ENCODE results near the gene ATAD3C.
"Not testable (repeated sequence)": the region's sequence is repeated elsewhere in the genome, so short reads cannot be mapped to it uniquely, and the experiment has no call there.

The ATAD3C gene

GRCh38 chr1:1451696-1452364, 2.3 kb downstream of the ATAD3C start:
- DNase-seq, result no peak

GRCh38 chr1:1452365-1452739, 2.9 kb downstream of the ATAD3C start:
- DNase-seq, result not testable (repeated sequence)

GRCh38 chr1:1452882-1453281, 3.4 kb downstream of the ATAD3C start:
- no peak for DNase-seq

- not testable (repeated sequence) for DNase-seq
These were observed 5.0 kb downstream of the ATAD3C start for GRCh38 chr1:1454286-1455056.

GRCh38 chr1:1455366-1455884, 5.9 kb downstream of the ATAD3C start:
- DNase-seq, result no peak

GRCh38 chr1:1455934-1456333, 6.4 kb downstream of the ATAD3C start:
- not testable (repeated sequence) for DNase-seq

GRCh38 chr1:1456683-1457255, 7.3 kb downstream of the ATAD3C start:
- DNase-seq, result not testable (repeated sequence)

GRCh38 chr1:1459156-1459555, 9.7 kb downstream of the ATAD3C start:
- DNase-seq, result not testable (repeated sequence)

GRCh38 chr1:1459711-1460110, 10.2 kb downstream of the ATAD3C start:
- not testable (repeated sequence) for DNase-seq

- DNase-seq, result no peak
These were observed 11.1 kb downstream of the ATAD3C start for GRCh38 chr1:1460540-1461130.

- no peak for DNase-seq
These were observed 12.3 kb downstream of the ATAD3C start for GRCh38 chr1:1461721-1462317.

GRCh38 chr1:1462318-1462966, 13.0 kb downstream of the ATAD3C start:
- DNase-seq, result no peak

GRCh38 chr1:1463312-1463711, 13.8 kb downstream of the ATAD3C start:
- DNase-seq, result no peak

GRCh38 chr1:1468196-1468985, 18.9 kb downstream of the ATAD3C start:
- DNase-seq, result not testable (repeated sequence)

- DNase-seq, result no peak
These were observed 21.3 kb downstream of the ATAD3C start for GRCh38 chr1:1470626-1471388.

GRCh38 chr1:1471389-1472052, 22.0 kb downstream of the ATAD3C start, which contains the start of gene ATAD3B:
Gene ATAD3B, plus strand, starts transcription at chr1:1471765. Its CDS starts 120 bp downstream, at chr1:1471885.
- peak; percentile 84 for DNase-seq

- peak; percentile 5 for DNase-seq
These were observed 22.8 kb downstream of the ATAD3C start for GRCh38 chr1:1472053-1472876.

GRCh38 chr1:1476011-1476410, 26.5 kb downstream of the ATAD3C start:
- not testable (repeated sequence) for DNase-seq

- DNase-seq, result no peak
These were observed 27.7 kb downstream of the ATAD3C start for GRCh38 chr1:1477206-1477605.

Measured in effector CD8-positive, alpha-beta T cell (primary cell).